Osteoblast (primary cell): ENCODE measurements around the gene DGKB. TPM values are rescaled to one million over a fixed set of nuclear protein-coding genes. Genes with fewer than 3 reads are reported as not detected.

Source experiments
- DNase-seq: peaks from one replicate; pipeline ENCODE4 v3.0.0; 2011; ENCODE audit warnings: low spot score, mixed read lengths; ENCODE audit not compliant: insufficient read length; ENCODE audit errors: missing footprints
- H2AFZ ChIP-seq: 2 replicates; pipeline ENCODE4 v1.6.0; 2011; ENCODE audit warnings: mild to moderate bottlenecking, low read length
- H3K27ac ChIP-seq: 2 replicates; pipeline ENCODE4 v1.5.1; 2011; ENCODE audit warnings: mild to moderate bottlenecking, low read depth, low read length, moderate library complexity
- H3K27me3 ChIP-seq: 2 replicates; pipeline ENCODE4 v1.6.0; 2012; ENCODE audit warnings: mild to moderate bottlenecking, control low read depth, inconsistent platforms, low read length, moderate library complexity; ENCODE audit not compliant: insufficient read depth
- H3K36me3 ChIP-seq: 2 replicates; pipeline ENCODE4 v1.5.1; 2011; ENCODE audit warnings: mild to moderate bottlenecking, low read length, control low read depth, moderate library complexity; ENCODE audit not compliant: insufficient read depth
- H3K4me1 ChIP-seq: 2 replicates; pipeline ENCODE4 v1.5.1; 2011; ENCODE audit warnings: mild to moderate bottlenecking, low read length, control low read depth, moderate library complexity; ENCODE audit not compliant: insufficient read depth
- H3K4me2 ChIP-seq: 2 replicates; pipeline ENCODE4 v1.6.0; 2011; ENCODE audit warnings: mild to moderate bottlenecking, low read length; ENCODE audit not compliant: insufficient read depth
- H3K4me3 ChIP-seq: fragments of 200-600 bp; sonication (generic); 3 replicates; pipeline ENCODE4 v1.5.1; 2012; ENCODE audit warnings: mild to moderate bottlenecking, low read length, inconsistent platforms; ENCODE audit not compliant: insufficient read depth
- H3K79me2 ChIP-seq: 2 replicates; pipeline ENCODE4 v1.6.0; 2012; ENCODE audit warnings: mild to moderate bottlenecking, low read length, control low read depth, inconsistent platforms; ENCODE audit not compliant: insufficient read depth
- H3K9me3 ChIP-seq: 2 replicates; pipeline ENCODE4 v1.5.1; 2011; ENCODE audit warnings: low read depth, low read length, control low read depth
- H4K20me1 ChIP-seq: 2 replicates; pipeline ENCODE4 v1.6.0; 2012; ENCODE audit warnings: mild to moderate bottlenecking, low read length, control low read depth; ENCODE audit not compliant: insufficient read depth
- CTCF ChIP-seq: IDR thresholded peaks from 2 replicates; pipeline ENCODE4 v1.5.1; 2011; ENCODE audit warnings: mild to moderate bottlenecking, low read depth, low read length, moderate library complexity; ENCODE audit errors: extremely low read depth
- total RNA-seq: library from RNA; depleted of rRNA; stranded (reverse); fragments of >200 nt; gene quantifications from 2 replicates; pipeline ENCODE4 v1.2.3, GENCODE V29; 2012

The DGKB gene
- total RNA-seq, 1 donor = 1.1 TPM

GRCh38 chr7:14368285-14368684 is 534.3 kb downstream of the DGKB start:
- TF ChIP-seq CTCF = no peak
- H3K79me2 ChIP-seq = no peaks in the 10 kb centered on the region
- H3K36me3 ChIP-seq = no peaks in the 10 kb centered on the region
- no peaks in the 10 kb centered on the region for H3K27me3 ChIP-seq
- H3K27ac ChIP-seq = no peak overlapping the region
- DNase-seq = no peak
- H2AFZ ChIP-seq = no peak overlapping the region
- H3K4me2 ChIP-seq = no peak overlapping the region
- no peak overlapping the region for H3K4me3 ChIP-seq
- H3K9me3 ChIP-seq = no peaks in the 10 kb centered on the region
- no peaks in the 10 kb centered on the region for H4K20me1 ChIP-seq
- no peaks in the 10 kb centered on the region for H3K4me1 ChIP-seq

GRCh38 chr7:14351167-14351566 is 551.4 kb downstream of the DGKB start:
- no peak for TF ChIP-seq CTCF

GRCh38 chr7:14341200-14341775 is 561.3 kb downstream of the DGKB start:
- H3K27ac ChIP-seq = no peak overlapping the region
- H3K4me1 ChIP-seq = no peaks in the 10 kb centered on the region
- H3K4me2 ChIP-seq = no peak overlapping the region
- no peak for DNase-seq
- no peak overlapping the region for H2AFZ ChIP-seq
- H3K9me3 ChIP-seq = no peaks in the 10 kb centered on the region
- H4K20me1 ChIP-seq = no peaks in the 10 kb centered on the region
- no peaks in the 10 kb centered on the region for H3K79me2 ChIP-seq
- H3K27me3 ChIP-seq = no peaks in the 10 kb centered on the region
- no peaks in the 10 kb centered on the region for H3K36me3 ChIP-seq
- H3K4me3 ChIP-seq = no peak overlapping the region
- no peak for TF ChIP-seq CTCF

More at GRCh38 chr7:14351167-14351566, 551.4 kb downstream of the DGKB start:
- Histone ChIP-seq H3K9me3 (no peaks in the 10 kb centered on the region), H2AFZ (no peak overlapping the region), H3K27me3 (no peaks in the 10 kb centered on the region), H3K27ac (no peak overlapping the region), H3K79me2 (no peaks in the 10 kb centered on the region), H3K4me3 (no peak overlapping the region), H3K36me3 (no peaks in the 10 kb centered on the region), H3K4me2 (no peak overlapping the region), H4K20me1 (no peaks in the 10 kb centered on the region), H3K4me1 (no peaks in the 10 kb centered on the region)
- no peak for DNase-seq

- TF ChIP-seq CTCF = no peak
- Histone ChIP-seq H3K4me3 (no peak overlapping the region), H3K36me3 (no peaks in the 10 kb centered on the region), H4K20me1 (no peaks in the 10 kb centered on the region), H3K79me2 (no peaks in the 10 kb centered on the region), H3K27ac (no peak overlapping the region), H2AFZ (no peak overlapping the region), H3K4me1 (no peaks in the 10 kb centered on the region), H3K4me2 (no peak overlapping the region), H3K9me3 (no peaks in the 10 kb centered on the region), H3K27me3 (no peaks in the 10 kb centered on the region)
- no peak for DNase-seq
Measured at GRCh38 chr7:14340393-14341074, 562.0 kb downstream of the DGKB start.
